K562 (cell line): ENCODE results near the gene CD274. TPM values are rescaled to one million over a fixed set of nuclear protein-coding genes. Genes with fewer than 3 reads are reported as not detected.

Experiments used
- ATAC-seq: fragments of 200-7000 bp; cut with Tn5 transposase; 3 replicates; pipeline ENCODE4 v1.9.1; 2020; ENCODE audit warnings: moderate library complexity
- BruUV-seq: library from RNA; stranded (reverse); fragments of 400-500 nt; replicated peaks from 2 replicates; lab custom pipeline; 2021; lab: Mats Ljungman, UMichigan
- CTCF ChIA-PET: fragments of 300-600 bp; formaldehyde crosslinking; extraction: SDS; loops from one replicate; lab custom pipeline; 2021; ENCODE audit warnings: low intra/inter-chr PET ratio; lab: Yijun Ruan, JAX
- POLR2A ChIA-PET: fragments of 300-600, 350-650 bp; sonication (Branson Sonifier 250); formaldehyde crosslinking; extraction: SDS; loops from one replicate; lab custom pipeline; 2021; ENCODE audit warnings: antibody characterized with exemption, inconsistent platforms; lab: Yijun Ruan, JAX
- DNase-seq, 4 experiments: peaks; one replicate each; pipeline versions ENCODE4 v3.0.0 to v3.0.0-alpha.2; 2011 to 2018; ENCODE audit warnings: low spot score in 3 of 4, mixed read lengths in 3 of 4; ENCODE audit errors: extremely low read depth in 1 of 4
- FAIRE-seq: peaks from 2 replicates; lab custom pipeline; 2011; peaks lifted over from hg19 to GRCh38; lab: Jason Lieb, UNC
- H2AFZ ChIP-seq: 2 replicates; pipeline ENCODE4 v1.6.0; 2011; ENCODE audit warnings: low read depth, low read length, control low read depth, inconsistent platforms
- H3K27ac ChIP-seq: fragments of 200-600 bp; 3 replicates; pipeline ENCODE4 v1.8.0; 2011; ENCODE audit warnings: low read depth, mild to moderate bottlenecking, control low read depth, inconsistent platforms, low read length, moderate library complexity, mixed read lengths; ENCODE audit errors: extremely low read depth
- H3K27me3 ChIP-seq, 2 experiments: fragments of 300-600 bp in 1 of 2; 2 replicates in 1 of 2; 3 replicates in 1 of 2; pipeline versions ENCODE4 v1.6.0 to v1.8.0; 2011; ENCODE audit warnings: inconsistent platforms in 2 of 2, low read length in 2 of 2, mild to moderate bottlenecking in 1 of 2, mixed read lengths in 1 of 2, moderate library complexity in 1 of 2; ENCODE audit not compliant: control insufficient read depth in 2 of 2, insufficient read depth in 2 of 2
- H3K36me3 ChIP-seq: fragments of 300-600 bp; 3 replicates; pipeline ENCODE4 v1.8.0; 2011; ENCODE audit warnings: mild to moderate bottlenecking, low read length, inconsistent platforms; ENCODE audit not compliant: control insufficient read depth, insufficient read depth
- H3K4me1 ChIP-seq, 2 experiments: fragments of 200-600 bp in 1 of 2; replicated peaks in 1 of 2; 2 replicates in 1 of 2; 3 replicates in 1 of 2; pipeline versions ENCODE4 v1.5.1 to v1.8.0; 2011; ENCODE audit warnings: inconsistent platforms in 2 of 2, low read length in 2 of 2, mild to moderate bottlenecking in 1 of 2, mixed read lengths in 1 of 2, moderate library complexity in 1 of 2; ENCODE audit not compliant: control insufficient read depth in 2 of 2, insufficient read depth in 2 of 2
- H3K4me2 ChIP-seq: 2 replicates; pipeline ENCODE4 v1.6.1; 2011; ENCODE audit warnings: low read length, control low read depth, inconsistent platforms, mixed read lengths; ENCODE audit not compliant: insufficient read depth
- H3K4me3 ChIP-seq: fragments of 200-600 bp; sonication (generic), shearing (Covaris generic); 2 replicates; pipeline ENCODE4 v1.5.1; 2016; ENCODE audit warnings: control low read depth, inconsistent platforms
- H3K79me2 ChIP-seq: fragments of 200-600 bp; 3 replicates; pipeline ENCODE4 v1.8.0; 2011; ENCODE audit warnings: low read length, inconsistent platforms; ENCODE audit not compliant: control insufficient read depth, insufficient read depth
- H3K9ac ChIP-seq, 2 experiments: 2 replicates each; pipeline versions ENCODE4 v1.6.0 to v1.6.1; 2011; ENCODE audit warnings: low read depth in 2 of 2, low read length in 2 of 2, control low read depth in 1 of 2, inconsistent platforms in 1 of 2, mild to moderate bottlenecking in 1 of 2, mixed read lengths in 1 of 2; ENCODE audit not compliant: insufficient read depth in 1 of 2
- H3K9me1 ChIP-seq: one replicate; pipeline ENCODE4 v1.6.0; 2011; ENCODE audit warnings: inconsistent platforms, mild to moderate bottlenecking, low read length, moderate library complexity; ENCODE audit not compliant: control insufficient read depth, insufficient read depth
- H3K9me3 ChIP-seq: replicated peaks from 2 replicates; pipeline ENCODE4 v1.5.1; 2011; ENCODE audit warnings: low read depth, low read length, inconsistent platforms; ENCODE audit not compliant: control insufficient read depth, insufficient read depth
- H4K20me1 ChIP-seq: replicated peaks from 2 replicates; pipeline ENCODE4 v1.6.1; 2011; ENCODE audit warnings: low read length, inconsistent platforms, mixed read lengths; ENCODE audit not compliant: control insufficient read depth, insufficient read depth
- E2F1 ChIP-seq: sonication (generic); formaldehyde crosslinking; IDR thresholded peaks from 2 replicates; pipeline ENCODE4 v1.8.1; 2023; ENCODE audit warnings: mild to moderate bottlenecking, missing genetic modification reagents, moderate library complexity
- GMEB1 ChIP-seq: fragments of 250-450 bp; sonication (Bioruptor Pico); IDR thresholded peaks from 2 replicates; pipeline ENCODE4 v1.4.0; 2020; ENCODE audit warnings: mild to moderate bottlenecking
- MAX ChIP-seq: sonication (generic); formaldehyde crosslinking; IDR thresholded peaks from 2 replicates; pipeline ENCODE4 v1.9.0; 2022; ENCODE audit warnings: mild to moderate bottlenecking, missing genetic modification reagents
- SIRT6 ChIP-seq: IDR thresholded peaks from one replicate; pipeline ENCODE4 v1.6.1; 2012; ENCODE audit warnings: low read depth, mild to moderate bottlenecking, control low read depth, inconsistent platforms, low read length, moderate library complexity
- YY1 ChIP-seq, 3 experiments: IDR thresholded peaks; 2 replicates each; pipeline ENCODE4 v1.6.1; 2011; ENCODE audit warnings: low read length in 2 of 3, mild to moderate bottlenecking in 2 of 3, moderate library complexity in 2 of 3, borderline replicate concordance in 1 of 3, control low read depth in 1 of 3, low read depth in 1 of 3; ENCODE audit not compliant: insufficient read depth in 3 of 3, insufficient replicate concordance in 2 of 3, control insufficient read depth in 1 of 3, insufficient read length in 1 of 3; ENCODE audit errors: extremely low read depth in 1 of 3
- ZNF79 ChIP-seq: fragments of 250-450 bp; sonication (Bioruptor Pico); IDR thresholded peaks from 2 replicates; pipeline ENCODE4 v1.4.0; 2020; ENCODE audit warnings: low read depth, mild to moderate bottlenecking, moderate library complexity
- WGBS: fragments of 100-300 bp; shearing (Covaris generic); methylation state at CpG from one replicate; pipeline ENCODE4 v1.1.6; 2016; ENCODE audit warnings: low coverage, mixed read lengths; ENCODE audit not compliant: insufficient coverage; ENCODE audit errors: missing lambda C conversion rate; 5-methylcytosine and 5-hydroxymethylcytosine counted together
- in situ Hi-C: fragments of 300-500 bp; cut with MboI; formaldehyde crosslinking; loops from 4 replicates; pipeline ENCODE4 v1.15.0; 2018; ENCODE audit warnings: inconsistent platforms, mixed read lengths
- intact Hi-C: fragments of 100-400 bp; cut with micrococcal nuclease; formaldehyde crosslinking; loops from 2 replicates; pipeline ENCODE4 v1.14.2; 2022
- polyA plus RNA-seq, 8 experiments: library from polyadenylated mRNA; depleted of rRNA in 4 of 8; stranded (reverse) in 5 of 8; unstranded in 3 of 8; fragments of >200 nt; fragmentation: Nextera tagmentation in 2 of 8; fragmentation: Illumina TruSeq in 1 of 8; extraction: Ambion mirVana in 2 of 8; extraction: Trizol in 1 of 8; gene quantifications; 2 replicates each; pipeline versions ENCODE4 v1.2.1 to v1.2.3, GENCODE V29; 2011 to 2014; ENCODE audit warnings: inconsistent platforms in 1 of 8, missing spikeins in 1 of 8
- total RNA-seq, 7 experiments: library from RNA; depleted of rRNA in 6 of 7; stranded (reverse); fragments of >200 nt in 6 of 7; fragmentation: Illumina TruSeq in 2 of 7; extraction: Trizol in 2 of 7; gene quantifications; 2 replicates each; pipeline versions ENCODE4 v1.2.1 to v1.2.3, GENCODE V29; 2011 to 2021; ENCODE audit warnings: low replicate concordance in 1 of 7

CD274 gene
- total and polyA plus RNA-seq, 9 of the 15 experiments (the other 6 are each of a cell fraction or from before 2014, with no cell fraction given): 0.07 to 0.51 (median 0.30) TPM; not detected in 1

- Histone ChIP-seq H3K36me3 (no peaks in the 10 kb centered on the region), H2AFZ (no peak overlapping the region), H4K20me1 (no peaks in the 10 kb centered on the region), H3K9me3 (no peaks in the 10 kb centered on the region), H3K79me2 (no peaks in the 10 kb centered on the region), H3K4me1 (peaks cover 2 to 4% of the 10 kb centered on the region in 2 experiments; a peak in 2 of 5 replicates), H3K4me2 (no peak overlapping the region), H3K9ac (no peak overlapping the region), H3K9me1 (no peaks in the 10 kb centered on the region), H3K27me3 (no peaks in the 10 kb centered on the region), H3K4me3 (no peak overlapping the region), H3K27ac (no peak overlapping the region)
- intact Hi-C loops: no loop called here
- BruUV-seq: no TSS peak
- POLR2A ChIA-PET: no interaction called here
- in situ Hi-C loops: loop anchor here (25.0 kb wide), 2 partner anchors 710 to 835 kb away; partner anchors contain the start of gene AK3
- FAIRE-seq: no peak
- DNase-seq: no peak
- WGBS: 18% methylated on average over 3 of the region's 3 CpGs
- ATAC-seq: no peak
- no peak for TF ChIP-seq GMEB1 (CRISPR knock-in tag)
- TF ChIP-seq YY1 (IDR thresholded peaks at IDR 0.05; ENCODE audit: borderline replicate concordance in 1 of 3, control insufficient read depth in 1 of 3, extremely low read depth in 1 of 3, insufficient read depth in 3 of 3, insufficient read length in 1 of 3, insufficient replicate concordance in 2 of 3, low read depth in 1 of 3, low read length in 2 of 3): no peak
- no peak for TF ChIP-seq ZNF79 (CRISPR knock-in tag)
- TF ChIP-seq SIRT6: no peak
- no peak for TF ChIP-seq MAX
- no peak for TF ChIP-seq E2F1
- CTCF ChIA-PET: no interaction called here
Measured at GRCh38 chr9:5447337-5447736, 3.0 kb upstream of the CD274 start.
